CD4-positive, alpha-beta T cell treated with Interleukin-1 beta for 1 hour (primary cell): Measurements from ENCODE around the gene PRKAA1.
"Not testable (repeated sequence)": the region's sequence is repeated elsewhere in the genome, so short reads cannot be mapped to it uniquely, and the experiment has no call there.

Experiments
- DNase-seq, 2 donors: peaks; one replicate each; pipeline ENCODE4 v3.0.0-alpha.2; 2020 to 2022

The PRKAA1 gene

DNA sequence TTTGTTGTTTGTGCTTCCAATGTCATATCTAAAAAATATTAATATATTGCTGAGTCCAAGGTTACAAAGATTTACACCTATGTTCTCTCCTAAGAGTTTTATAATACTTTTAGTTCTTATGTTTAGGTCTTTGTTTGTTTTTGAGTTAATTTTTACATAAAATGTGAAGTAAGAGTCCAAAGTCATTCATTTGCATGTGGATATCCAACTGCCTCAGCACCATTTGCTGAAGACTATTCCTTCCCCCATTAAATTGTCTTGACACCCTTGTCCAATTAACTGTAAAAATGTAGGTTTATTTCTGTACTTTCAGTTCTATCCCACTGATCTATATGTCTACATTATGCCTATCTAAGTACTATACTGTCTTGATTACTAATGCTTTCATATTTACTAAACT, 78.1 kb downstream of the PRKAA1 start:
- DNase-seq, result no peak

DNA sequence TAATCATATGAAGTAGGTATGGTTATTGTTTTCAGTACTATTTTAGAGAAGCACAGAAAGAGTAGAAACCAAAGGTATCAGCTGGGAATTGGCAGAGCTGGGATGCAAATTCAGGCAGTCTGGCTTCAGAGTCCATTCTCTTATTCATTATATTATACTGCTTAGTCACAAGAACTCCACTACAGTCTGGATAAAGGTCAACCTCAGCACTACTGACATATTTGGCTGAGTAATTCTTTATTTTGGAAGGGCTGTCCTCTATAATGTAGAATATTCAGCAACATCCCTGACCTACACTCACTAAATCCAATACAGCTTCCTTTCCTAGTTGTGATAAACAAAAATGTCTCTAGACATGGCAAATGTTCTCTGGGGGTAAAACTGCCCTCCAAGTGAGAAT, 80.9 kb downstream of the PRKAA1 start:
- no peak for DNase-seq

- DNase-seq, result no peak
These were observed 81.6 kb downstream of the PRKAA1 start for GRCh38 chr5:40716590-40716989.

GRCh38 chr5:40716000-40716399, 82.2 kb downstream of the PRKAA1 start:
- DNase-seq, result no peak

- no peak for DNase-seq
These were observed 84.2 kb downstream of the PRKAA1 start for GRCh38 chr5:40714001-40714400.

DNA sequence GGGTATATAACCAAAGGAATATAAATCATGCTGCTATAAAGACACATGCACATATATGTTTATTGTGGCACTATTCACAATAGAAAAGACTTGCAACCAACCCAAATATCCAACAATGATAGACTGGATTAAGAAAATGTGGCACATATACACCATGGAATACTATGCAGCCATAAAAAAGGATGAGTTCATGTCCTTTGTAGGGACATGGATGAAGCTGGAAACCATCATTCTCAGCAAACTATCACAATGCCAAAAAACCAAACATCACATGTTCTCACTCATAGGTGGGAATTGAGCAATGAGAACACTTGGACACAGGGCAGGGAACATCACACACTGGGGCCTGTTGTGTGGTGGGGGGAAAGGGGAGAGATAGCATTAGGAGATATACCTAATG, 87.6 kb downstream of the PRKAA1 start:
- DNase-seq, result not testable (repeated sequence)
